GM12891 (cell line): ENCODE data around the gene OR7G2.

Experiments
- PAX5 ChIP-seq: IDR thresholded peaks from 2 replicates; pipeline ENCODE4 v1.6.1; 2011; ENCODE audit warnings: low read length, moderate library complexity, mild to moderate bottlenecking; ENCODE audit not compliant: insufficient read depth, severe bottlenecking
- POLR2A ChIP-seq: IDR thresholded peaks from 2 replicates; pipeline ENCODE4 v1.6.1; 2011; ENCODE audit warnings: low read depth, low read length, control low read depth
- POLR2AphosphoS5 ChIP-seq: IDR thresholded peaks from 2 replicates; pipeline ENCODE4 v1.6.1; 2011; ENCODE audit warnings: low read depth, low read length, control low read depth
- POU2F2 ChIP-seq: IDR thresholded peaks from 2 replicates; pipeline ENCODE4 v1.6.1; 2011; ENCODE audit warnings: low read depth, mild to moderate bottlenecking, control low read depth, low read length, moderate library complexity
- TAF1 ChIP-seq: IDR thresholded peaks from 2 replicates; pipeline ENCODE4 v1.6.1; 2011; ENCODE audit warnings: low read depth, low read length, control low read depth

- TF ChIP-seq POLR2A (peak; percentile 95), POU2F2 (0 out of 2 replicates have a peak, but pooled peaks have one; percentile 50), POLR2AphosphoS5 (peak; percentile 89), TAF1 (peak; percentile 87; the same call in 1 of the 2 replicates), PAX5 (no peak)
Measured at GRCh38 chr19:9140159-9140874, 33.0 kb upstream of the OR7G2 start, which contains the start of gene ZNF317.
